Ovary (tissue), 9 donors: ENCODE measurements around the gene TTC6. TPM values are rescaled to one million over a fixed set of nuclear protein-coding genes. Genes with fewer than 3 reads are reported as not detected.

Experiments used
- DNase-seq, 5 donors: peaks; one replicate each; pipeline ENCODE4 v3.0.0-alpha.2; 2019 to 2020
- H3K27ac ChIP-seq, 2 donors: fragments of 200-600 bp; one replicate each; pipeline versions ENCODE4 v1.5.1 to v1.8.0; 2019 to 2022
- H3K27me3 ChIP-seq: fragments of 200-600 bp; one replicate; pipeline ENCODE4 v1.8.0; 2022
- H3K36me3 ChIP-seq: fragments of 200-600 bp; sonication (generic); one replicate; pipeline ENCODE4 v1.5.1; 2019
- H3K4me1 ChIP-seq: one replicate; pipeline ENCODE4 v1.8.1; 2013; ENCODE audit warnings: mild to moderate bottlenecking, moderate library complexity; ENCODE audit not compliant: insufficient read depth
- H3K4me3 ChIP-seq: fragments of 200-600 bp; sonication (generic); one replicate; pipeline ENCODE4 v1.5.1; 2017
- H3K9me3 ChIP-seq, 2 donors: fragments of 200-600 bp in 1 of 2; sonication (generic) in 1 of 2; one replicate each; pipeline versions ENCODE4 v1.5.1 to v1.8.1; 2013 to 2019; ENCODE audit warnings: mild to moderate bottlenecking in 1 of 2, moderate library complexity in 1 of 2
- EP300 ChIP-seq: sonication (generic); formaldehyde crosslinking; IDR thresholded peaks from one replicate; pipeline ENCODE4 v1.6.1; 2017; ENCODE audit warnings: antibody characterized with exemption
- POLR2A ChIP-seq: fragments of 450-650 bp; IDR thresholded peaks from one replicate; pipeline ENCODE4 v1.6.1; 2017; ENCODE audit warnings: antibody characterized with exemption, mild to moderate bottlenecking, moderate library complexity
- WGBS, 3 donors: extraction: QIAGEN DNeasy Blood & Tissue Kit in 1 of 3; methylation state at CpG; one replicate each; pipeline versions ENCODE4 v1.1.5 to v1.1.7; 2013 to 2017; 5-methylcytosine and 5-hydroxymethylcytosine counted together
- intact Hi-C, 4 donors: fragments of 100-400 bp; cut with DNase I; formaldehyde crosslinking; loops; one replicate each; pipeline versions ENCODE4 v1.11.0 to v1.15.1; 2022 to 2023
- polyA plus RNA-seq, 2 donors: library from polyadenylated mRNA; stranded (reverse); fragments of 200-250 nt in 1 of 2; fragments of 350-450 nt in 1 of 2; fragmentation: Illumina TruSeq in 1 of 2; extraction: RNeasy Lipid Tissue Mini Kit (QIAGEN cat#74804) in 1 of 2; gene quantifications; one replicate each; pipeline ENCODE4 v1.2.3, GENCODE V29; 2013 to 2014
- total RNA-seq, 7 donors: library from RNA; depleted of rRNA in 2 of 7; stranded (reverse); fragments of >200 nt in 2 of 7; fragmentation: NEBNext Ultra II Directional in 3 of 7; extraction: Animal tissue kit (Norgen Biotek cat#: 25700) in 3 of 7; gene quantifications; one replicate each; pipeline versions ENCODE4 v1.1.0 to v1.2.4, GENCODE V29; 2016 to 2023
- TF ChIP-seq, protein P1 (sequence below), 3 donors: fragments of 450-650 bp in 2 of 3; fragments of 200-600 bp in 1 of 3; IDR thresholded peaks; one replicate each; pipeline versions ENCODE4 v1.5.1 to v1.8.0; 2016 to 2022; ENCODE audit warnings: antibody characterized with exemption in 3 of 3, mild to moderate bottlenecking in 1 of 3
- donor health status: DM: no; HTN: no; CAD: no; lungs with moderate emphysema.
- donor health status: DM: no; HTN: no; CAD: no.
- donor health status: Bipolar disorder and iron deficiency.
- donor health status: DM: yes; HTN: yes; CAD: no.
- donor health status: DM: no; HTN: no; CAD: no.
- donor health status: DM: yes; HTN: yes; CAD: no.

The TTC6 gene
- total and polyA plus RNA-seq, 9 donors = 0.05 to 0.92 (median 0.58) TPM; not detected in 6

- WGBS, 3 donors = 33 to 50% (median 42%) methylated on average over 4 of the region's 4 CpGs
- no peak for TF ChIP-seq EP300
- TF ChIP-seq, protein P1, sequence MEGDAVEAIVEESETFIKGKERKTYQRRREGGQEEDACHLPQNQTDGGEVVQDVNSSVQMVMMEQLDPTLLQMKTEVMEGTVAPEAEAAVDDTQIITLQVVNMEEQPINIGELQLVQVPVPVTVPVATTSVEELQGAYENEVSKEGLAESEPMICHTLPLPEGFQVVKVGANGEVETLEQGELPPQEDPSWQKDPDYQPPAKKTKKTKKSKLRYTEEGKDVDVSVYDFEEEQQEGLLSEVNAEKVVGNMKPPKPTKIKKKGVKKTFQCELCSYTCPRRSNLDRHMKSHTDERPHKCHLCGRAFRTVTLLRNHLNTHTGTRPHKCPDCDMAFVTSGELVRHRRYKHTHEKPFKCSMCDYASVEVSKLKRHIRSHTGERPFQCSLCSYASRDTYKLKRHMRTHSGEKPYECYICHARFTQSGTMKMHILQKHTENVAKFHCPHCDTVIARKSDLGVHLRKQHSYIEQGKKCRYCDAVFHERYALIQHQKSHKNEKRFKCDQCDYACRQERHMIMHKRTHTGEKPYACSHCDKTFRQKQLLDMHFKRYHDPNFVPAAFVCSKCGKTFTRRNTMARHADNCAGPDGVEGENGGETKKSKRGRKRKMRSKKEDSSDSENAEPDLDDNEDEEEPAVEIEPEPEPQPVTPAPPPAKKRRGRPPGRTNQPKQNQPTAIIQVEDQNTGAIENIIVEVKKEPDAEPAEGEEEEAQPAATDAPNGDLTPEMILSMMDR (IDR thresholded peaks at IDR 0.05) = no peak
- TF ChIP-seq POLR2A = no peak
- H3K36me3 ChIP-seq = no peaks in the 10 kb centered on the region
Observed at GRCh38 chr14:37600880-37601741, 5.7 kb downstream of the TTC6 start.

GRCh38 chr14:37601865-37602264, 6.4 kb downstream of the TTC6 start:
- Histone ChIP-seq H3K36me3 (no peaks in the 10 kb centered on the region), H3K27me3 (no peaks in the 10 kb centered on the region), H3K27ac (no peak overlapping the region), H3K4me1 (no peaks in the 10 kb centered on the region), H3K9me3 (no peaks in the 10 kb centered on the region), H3K4me3 (no peak overlapping the region)
- DNase-seq = no peak
- 5 to 8% (median 7%) methylated on average over 22 of the region's 22 CpGs for WGBS, 3 donors
- TF ChIP-seq, protein P1 (IDR thresholded peaks at IDR 0.05) = no peak
- TF ChIP-seq POLR2A = no peak
- no peak for TF ChIP-seq EP300
- intact Hi-C loops = no loop called here

More at GRCh38 chr14:37600880-37601741, 5.7 kb downstream of the TTC6 start:
- Histone ChIP-seq H3K9me3 (no peaks in the 10 kb centered on the region), H3K27me3 (no peaks in the 10 kb centered on the region), H3K4me3 (no peak overlapping the region), H3K27ac (no peak overlapping the region), H3K4me1 (peaks cover 1% of the 10 kb centered on the region)
- intact Hi-C loops = no loop called here
- DNase-seq = no peak

DNA sequence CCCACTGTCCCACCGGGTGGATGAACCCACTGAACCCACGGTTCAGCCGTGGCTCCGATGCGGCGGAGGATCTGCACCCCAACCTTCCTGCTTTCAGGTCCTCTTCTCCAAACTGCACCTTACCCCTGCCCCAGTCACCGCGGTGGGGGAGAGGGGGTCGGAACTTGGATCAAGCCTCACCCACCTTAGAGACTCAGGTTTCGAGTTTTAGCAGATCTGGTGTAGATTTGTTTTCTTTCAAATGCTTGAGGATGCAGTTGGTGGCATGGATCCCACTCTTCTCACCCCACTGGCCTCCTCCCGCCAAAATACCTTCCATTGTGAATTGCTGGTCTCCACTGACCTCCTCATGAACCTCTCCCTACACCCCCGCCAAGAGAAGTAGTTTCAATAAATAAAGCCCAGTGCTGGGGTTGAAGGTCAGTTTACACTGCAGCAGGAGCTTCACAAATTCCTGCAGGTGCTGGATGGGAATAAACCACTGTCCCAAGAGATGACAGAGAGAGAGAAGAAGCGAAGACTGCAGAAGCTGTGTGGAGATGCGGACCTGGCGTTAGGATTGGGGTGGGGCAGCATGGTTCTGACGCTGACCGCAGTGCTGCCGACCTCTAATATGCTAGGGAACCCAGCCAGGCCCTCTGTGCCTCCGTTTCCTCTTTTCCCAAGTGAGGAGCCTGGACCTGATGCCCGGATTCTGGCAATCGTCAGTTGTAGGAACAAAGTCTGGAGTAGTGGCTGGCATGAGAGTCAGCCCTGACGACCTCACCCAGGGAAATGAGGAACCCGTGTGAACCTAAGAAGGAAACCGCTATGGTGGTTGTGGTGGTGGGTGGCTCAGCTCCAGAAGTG, 7.4 kb downstream of the TTC6 start:
- no peak overlapping the region for H3K4me3 ChIP-seq
- no peaks in the 10 kb centered on the region for H3K27me3 ChIP-seq
- DNase-seq = no peak
- no peak overlapping the region for H3K27ac ChIP-seq
- WGBS, 3 donors = 14 to 24% (median 23%) methylated on average over 24 of the region's 24 CpGs
- no peaks in the 10 kb centered on the region for H3K4me1 ChIP-seq
- intact Hi-C loops = no loop called here
- no peaks in the 10 kb centered on the region for H3K9me3 ChIP-seq
- TF ChIP-seq EP300 (no peak), POLR2A (no peak)
- TF ChIP-seq, protein P1 (IDR thresholded peaks at IDR 0.05) = no peak
- no peaks in the 10 kb centered on the region for H3K36me3 ChIP-seq

DNA sequence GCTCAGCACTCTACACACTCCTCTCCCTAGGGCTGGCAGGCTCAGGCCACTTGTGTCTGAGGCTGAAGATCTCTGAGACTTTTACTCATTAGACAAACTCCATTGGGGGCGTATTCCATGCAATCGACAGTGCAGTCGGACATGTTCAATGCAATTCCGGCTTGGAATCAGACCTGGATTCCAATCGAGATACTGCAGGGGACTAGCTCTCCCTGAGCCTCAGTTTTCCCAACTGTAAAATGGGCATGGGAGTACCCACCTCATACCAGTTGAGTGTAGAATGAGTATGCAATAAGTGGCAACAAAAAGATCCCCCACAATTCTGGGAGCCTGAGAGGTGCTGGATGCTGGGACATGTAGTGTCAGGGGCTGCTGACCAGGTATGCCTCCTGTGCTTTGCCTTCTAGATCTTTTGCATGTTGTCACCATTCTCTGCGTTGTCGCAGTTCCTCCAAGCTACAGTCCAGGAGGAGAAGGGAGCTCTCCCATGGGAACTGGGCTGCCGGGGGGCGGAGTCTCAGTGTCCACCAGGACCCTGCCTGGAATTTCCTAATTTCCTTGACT, 8.3 kb downstream of the TTC6 start:
- Histone ChIP-seq H3K36me3 (no peaks in the 10 kb centered on the region), H3K27ac (no peak overlapping the region), H3K9me3 (no peaks in the 10 kb centered on the region), H3K27me3 (no peaks in the 10 kb centered on the region), H3K4me1 (no peaks in the 10 kb centered on the region), H3K4me3 (no peak overlapping the region)
- intact Hi-C loops = no loop called here
- no peak for DNase-seq
- 70 to 80% (median 78%) methylated on average over 9 of the region's 9 CpGs for WGBS, 3 donors
- TF ChIP-seq, protein P1 (IDR thresholded peaks at IDR 0.05) = no peak
- no peak for TF ChIP-seq POLR2A
- no peak for TF ChIP-seq EP300
